HepG2 (cell line): ENCODE data around the gene ANKRD52. TPM values are rescaled to one million over a fixed set of nuclear protein-coding genes. Genes with fewer than 3 reads are reported as not detected.

Experiments
- AKAP8 ChIP-seq: sonication (generic); formaldehyde crosslinking; IDR thresholded peaks from 2 replicates; pipeline ENCODE4 v1.5.1; 2020; ENCODE audit warnings: mild to moderate bottlenecking, missing genetic modification reagents
- CREM ChIP-seq, 2 experiments: sonication (generic) in 1 of 2; formaldehyde crosslinking in 1 of 2; IDR thresholded peaks; 2 replicates each; pipeline versions ENCODE4 v1.4.0 to v1.6.1; 2016 to 2020; ENCODE audit warnings: antibody characterized with exemption in 1 of 2, mild to moderate bottlenecking in 1 of 2, missing genetic modification reagents in 1 of 2
- EHMT2 ChIP-seq: fragments of 200-600 bp; sonication (generic); IDR thresholded peaks from 2 replicates; pipeline ENCODE4 v1.7.0; 2017; ENCODE audit warnings: antibody characterized with exemption, low read depth, low read length, borderline replicate concordance
- ETV6 ChIP-seq: sonication (generic); formaldehyde crosslinking; conservative IDR thresholded peaks from 2 replicates; pipeline ENCODE4 v1.4.0; 2020; ENCODE audit warnings: missing genetic modification reagents
- FOXO1 ChIP-seq: sonication (generic); formaldehyde crosslinking; IDR thresholded peaks from 2 replicates; pipeline ENCODE4 v1.4.0; 2020; ENCODE audit warnings: missing genetic modification reagents
- HNRNPH1 ChIP-seq: fragments of 200-400 bp; formaldehyde crosslinking; optimal IDR thresholded peaks from 2 replicates; pipeline ENCODE3; 2017; ENCODE audit warnings: mild to moderate bottlenecking, low read depth, low read length
- KDM5A ChIP-seq: fragments of 200-600 bp; sonication (generic); IDR thresholded peaks from 2 replicates; pipeline ENCODE4 v1.7.0; 2018; ENCODE audit warnings: antibody characterized with exemption, mild to moderate bottlenecking, low read length, borderline replicate concordance
- KLF9 ChIP-seq: IDR thresholded peaks from 2 replicates; pipeline ENCODE4 v1.6.1; 2016; ENCODE audit warnings: low read depth
- NFYB ChIP-seq: sonication (generic); formaldehyde crosslinking; IDR thresholded peaks from 2 replicates; pipeline ENCODE4 v1.4.0; 2020; ENCODE audit warnings: missing genetic modification reagents
- NFYC ChIP-seq: IDR thresholded peaks from 2 replicates; pipeline ENCODE4 v1.6.1; 2016; ENCODE audit warnings: missing genetic modification reagents, missing compliant biosample characterization
- PHB2 ChIP-seq: fragments of 450-650 bp; IDR thresholded peaks from 2 replicates; pipeline ENCODE4 v1.6.1; 2018; ENCODE audit not compliant: partially characterized antibody
- POGZ ChIP-seq: sonication (generic); formaldehyde crosslinking; IDR thresholded peaks from 2 replicates; pipeline ENCODE4 v1.4.0; 2020; ENCODE audit warnings: mild to moderate bottlenecking, missing genetic modification reagents
- TMF1 ChIP-seq: sonication (generic); formaldehyde crosslinking; IDR thresholded peaks from 2 replicates; pipeline ENCODE4 v1.8.1; 2022; ENCODE audit warnings: low read depth, missing genetic modification reagents
- ZBTB42 ChIP-seq: sonication (generic); formaldehyde crosslinking; IDR thresholded peaks from 2 replicates; pipeline ENCODE4 v1.5.0; 2020; ENCODE audit warnings: mild to moderate bottlenecking, missing genetic modification reagents
- ZNF232 ChIP-seq: sonication (generic); formaldehyde crosslinking; IDR thresholded peaks from 2 replicates; pipeline ENCODE4 v1.4.0; 2020; ENCODE audit warnings: missing genetic modification reagents, borderline replicate concordance
- ZNF263 ChIP-seq: sonication (generic); formaldehyde crosslinking; IDR thresholded peaks from 2 replicates; pipeline ENCODE4 v1.4.0; 2020; ENCODE audit warnings: missing genetic modification reagents
- ZNF264 ChIP-seq: sonication (generic); formaldehyde crosslinking; IDR thresholded peaks from 2 replicates; pipeline ENCODE4 v1.4.0; 2020; ENCODE audit warnings: missing genetic modification reagents
- ZNF33B ChIP-seq: sonication (generic); formaldehyde crosslinking; IDR thresholded peaks from 2 replicates; pipeline ENCODE4 v1.5.1; 2020; ENCODE audit warnings: mild to moderate bottlenecking, missing genetic modification reagents
- ZNF607 ChIP-seq: sonication (generic); formaldehyde crosslinking; IDR thresholded peaks from 2 replicates; pipeline ENCODE4 v1.5.1; 2020; ENCODE audit warnings: missing genetic modification reagents, mild to moderate bottlenecking, borderline replicate concordance
- ZNF619 ChIP-seq: sonication (generic); formaldehyde crosslinking; IDR thresholded peaks from 2 replicates; pipeline ENCODE4 v1.4.0; 2020; ENCODE audit warnings: mild to moderate bottlenecking, missing genetic modification reagents
- polyA plus RNA-seq, 8 experiments: library from polyadenylated mRNA; depleted of rRNA in 3 of 8; stranded (reverse) in 7 of 8; unstranded in 1 of 8; fragments of >200 nt; fragmentation: Illumina TruSeq in 4 of 8; extraction: Trizol in 4 of 8; gene quantifications; 2 replicates each; pipeline versions ENCODE4 v1.2.1 to v1.2.3, GENCODE V29; 2011 to 2016; ENCODE audit warnings: low read depth in 4 of 8, missing spikeins in 1 of 8, mixed read lengths in 1 of 8; ENCODE audit not compliant: insufficient read depth in 1 of 8
- total RNA-seq, 5 experiments: library from RNA; depleted of rRNA; stranded (reverse); fragments of >200 nt; fragmentation: Illumina TruSeq; extraction: Trizol; gene quantifications; 2 replicates each; pipeline ENCODE4 v1.2.3, GENCODE V29; 2016; ENCODE audit warnings: low read depth in 1 of 5
- TF ChIP-seq, protein P1 (sequence below): sonication (generic); formaldehyde crosslinking; IDR thresholded peaks from 2 replicates; pipeline ENCODE4 v1.5.1; 2020; ENCODE audit warnings: missing genetic modification reagents, mild to moderate bottlenecking, borderline replicate concordance
- TF ChIP-seq, protein P2 (sequence below): sonication (generic); formaldehyde crosslinking; IDR thresholded peaks from 2 replicates; pipeline ENCODE4 v1.5.0; 2020; ENCODE audit warnings: missing genetic modification reagents
- TF ChIP-seq, protein P3 (sequence below): sonication (generic); formaldehyde crosslinking; IDR thresholded peaks from 2 replicates; pipeline ENCODE4 v1.8.1; 2022; ENCODE audit warnings: low read depth, mild to moderate bottlenecking, missing genetic modification reagents
- TF ChIP-seq, protein P4 (sequence below): sonication (generic); formaldehyde crosslinking; IDR thresholded peaks from 2 replicates; pipeline ENCODE4 v1.5.0; 2020; ENCODE audit warnings: missing genetic modification reagents

Gene ANKRD52
- total and polyA plus RNA-seq, 2 of the 13 experiments (the other 11 are each of a cell fraction or from before 2014, with no cell fraction given), result 7.8 to 9.2 TPM

DNA sequence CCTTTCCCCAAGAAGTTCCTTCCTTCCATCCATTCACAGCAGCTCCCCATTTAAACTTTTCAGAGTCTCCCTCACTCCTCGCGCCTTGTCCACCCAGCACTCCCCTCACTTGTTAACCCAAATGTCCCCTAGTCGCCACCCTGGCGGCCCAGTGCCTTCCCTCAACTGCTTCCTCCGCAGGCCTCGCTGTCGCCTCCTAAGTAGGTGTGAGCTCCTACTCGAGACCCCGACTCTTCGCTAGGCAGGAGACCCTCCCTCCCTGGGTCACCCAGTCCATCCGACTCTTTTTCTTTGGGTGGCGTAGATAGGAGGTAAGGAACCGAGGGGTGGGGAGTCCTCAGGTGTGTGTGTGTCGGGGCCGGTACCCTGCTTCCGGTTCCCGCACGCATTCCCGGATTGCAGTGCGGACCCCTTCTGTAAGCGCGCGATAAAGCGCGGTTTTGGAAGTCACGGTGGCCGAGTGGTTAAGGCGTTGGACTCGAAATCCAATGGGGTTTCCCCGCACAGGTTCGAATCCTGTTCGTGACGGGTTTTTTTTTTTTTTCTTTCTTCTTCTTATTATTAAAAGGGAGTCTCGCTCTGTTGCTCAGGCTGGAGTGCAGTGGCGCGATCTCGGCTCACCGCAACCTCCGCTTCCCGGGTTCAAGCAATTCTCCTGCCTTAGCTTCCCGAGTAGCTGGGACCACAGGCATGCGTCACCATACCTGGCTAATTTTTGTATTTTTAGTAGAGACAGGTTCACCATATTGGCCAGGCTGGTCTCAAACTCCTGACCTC, 68.1 kb downstream of the ANKRD52 start (continued):
- TF ChIP-seq, protein P1, sequence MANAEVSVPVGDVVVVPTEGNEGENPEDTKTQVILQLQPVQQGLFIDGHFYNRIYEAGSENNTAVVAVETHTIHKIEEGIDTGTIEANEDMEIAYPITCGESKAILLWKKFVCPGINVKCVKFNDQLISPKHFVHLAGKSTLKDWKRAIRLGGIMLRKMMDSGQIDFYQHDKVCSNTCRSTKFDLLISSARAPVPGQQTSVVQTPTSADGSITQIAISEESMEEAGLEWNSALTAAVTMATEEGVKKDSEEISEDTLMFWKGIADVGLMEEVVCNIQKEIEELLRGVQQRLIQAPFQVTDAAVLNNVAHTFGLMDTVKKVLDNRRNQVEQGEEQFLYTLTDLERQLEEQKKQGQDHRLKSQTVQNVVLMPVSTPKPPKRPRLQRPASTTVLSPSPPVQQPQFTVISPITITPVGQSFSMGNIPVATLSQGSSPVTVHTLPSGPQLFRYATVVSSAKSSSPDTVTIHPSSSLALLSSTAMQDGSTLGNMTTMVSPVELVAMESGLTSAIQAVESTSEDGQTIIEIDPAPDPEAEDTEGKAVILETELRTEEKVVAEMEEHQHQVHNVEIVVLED (CRISPR knock-in tag), result no peak; the same call in 1 of the 2 replicates
- TF ChIP-seq ZNF33B (CRISPR knock-in tag) (0 out of 2 replicates have a peak, but pooled peaks have one; percentile 18), ETV6 (CRISPR knock-in tag) (0 out of 2 replicates have a peak, but pooled peaks have one; percentile 60), POGZ (no peak), FOXO1 (CRISPR knock-in tag) (no peak; the same call in 1 of the 2 replicates), NFYC (peak; percentile 21; the same call in 1 of the 2 replicates), NFYB (CRISPR knock-in tag) (no peak), ZNF607 (CRISPR knock-in tag) (no peak), KDM5A (peak; percentile 67; the same call in 1 of the 2 replicates), ZNF232 (no peak), AKAP8 (no peak), PHB2 (no peak), ZBTB42 (no peak), ZNF619 (CRISPR knock-in tag) (peak; percentile 43; the same call in 1 of the 2 replicates), KLF9 (CRISPR knock-in tag) (no peak), HNRNPH1 (no peak), ZNF264 (CRISPR knock-in tag) (peak; percentile 55), CREM (IDR thresholded peaks at IDR 0.05) (peak; percentile 55; the same call in 1 of the 2 replicates), CREM (CRISPR knock-in tag; IDR thresholded peaks at IDR 0.05) (no peak), ZNF263 (peak; percentile 41), TMF1 (CRISPR knock-in tag) (no peak), EHMT2 (no peak)
- TF ChIP-seq, protein P2, sequence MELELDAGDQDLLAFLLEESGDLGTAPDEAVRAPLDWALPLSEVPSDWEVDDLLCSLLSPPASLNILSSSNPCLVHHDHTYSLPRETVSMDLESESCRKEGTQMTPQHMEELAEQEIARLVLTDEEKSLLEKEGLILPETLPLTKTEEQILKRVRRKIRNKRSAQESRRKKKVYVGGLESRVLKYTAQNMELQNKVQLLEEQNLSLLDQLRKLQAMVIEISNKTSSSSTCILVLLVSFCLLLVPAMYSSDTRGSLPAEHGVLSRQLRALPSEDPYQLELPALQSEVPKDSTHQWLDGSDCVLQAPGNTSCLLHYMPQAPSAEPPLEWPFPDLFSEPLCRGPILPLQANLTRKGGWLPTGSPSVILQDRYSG (CRISPR knock-in tag), result no peak
- TF ChIP-seq, protein P3, sequence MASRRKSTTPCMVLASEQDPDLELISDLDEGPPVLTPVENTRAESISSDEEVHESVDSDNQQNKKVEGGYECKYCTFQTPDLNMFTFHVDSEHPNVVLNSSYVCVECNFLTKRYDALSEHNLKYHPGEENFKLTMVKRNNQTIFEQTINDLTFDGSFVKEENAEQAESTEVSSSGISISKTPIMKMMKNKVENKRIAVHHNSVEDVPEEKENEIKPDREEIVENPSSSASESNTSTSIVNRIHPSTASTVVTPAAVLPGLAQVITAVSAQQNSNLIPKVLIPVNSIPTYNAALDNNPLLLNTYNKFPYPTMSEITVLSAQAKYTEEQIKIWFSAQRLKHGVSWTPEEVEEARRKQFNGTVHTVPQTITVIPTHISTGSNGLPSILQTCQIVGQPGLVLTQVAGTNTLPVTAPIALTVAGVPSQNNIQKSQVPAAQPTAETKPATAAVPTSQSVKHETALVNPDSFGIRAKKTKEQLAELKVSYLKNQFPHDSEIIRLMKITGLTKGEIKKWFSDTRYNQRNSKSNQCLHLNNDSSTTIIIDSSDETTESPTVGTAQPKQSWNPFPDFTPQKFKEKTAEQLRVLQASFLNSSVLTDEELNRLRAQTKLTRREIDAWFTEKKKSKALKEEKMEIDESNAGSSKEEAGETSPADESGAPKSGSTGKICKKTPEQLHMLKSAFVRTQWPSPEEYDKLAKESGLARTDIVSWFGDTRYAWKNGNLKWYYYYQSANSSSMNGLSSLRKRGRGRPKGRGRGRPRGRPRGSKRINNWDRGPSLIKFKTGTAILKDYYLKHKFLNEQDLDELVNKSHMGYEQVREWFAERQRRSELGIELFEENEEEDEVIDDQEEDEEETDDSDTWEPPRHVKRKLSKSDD, result no peak
- TF ChIP-seq, protein P4, sequence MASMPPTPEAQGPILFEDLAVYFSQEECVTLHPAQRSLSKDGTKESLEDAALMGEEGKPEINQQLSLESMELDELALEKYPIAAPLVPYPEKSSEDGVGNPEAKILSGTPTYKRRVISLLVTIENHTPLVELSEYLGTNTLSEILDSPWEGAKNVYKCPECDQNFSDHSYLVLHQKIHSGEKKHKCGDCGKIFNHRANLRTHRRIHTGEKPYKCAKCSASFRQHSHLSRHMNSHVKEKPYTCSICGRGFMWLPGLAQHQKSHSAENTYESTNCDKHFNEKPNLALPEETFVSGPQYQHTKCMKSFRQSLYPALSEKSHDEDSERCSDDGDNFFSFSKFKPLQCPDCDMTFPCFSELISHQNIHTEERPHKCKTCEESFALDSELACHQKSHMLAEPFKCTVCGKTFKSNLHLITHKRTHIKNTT (CRISPR knock-in tag), result 0 out of 2 replicates have a peak, but pooled peaks have one; percentile 11
